K562 (cell line): ENCODE results near the gene FAM43B. TPM values are rescaled to one million over a fixed set of nuclear protein-coding genes. Genes with fewer than 3 reads are reported as not detected.

Experiments
- CBFA2T3 ChIP-seq: fragments of 450-650 bp; IDR thresholded peaks from 2 replicates; pipeline ENCODE4 v1.6.1; 2017
- CHAMP1 ChIP-seq: fragments of 450-650 bp; IDR thresholded peaks from 2 replicates; pipeline ENCODE4 v1.6.1; 2016; ENCODE audit warnings: mild to moderate bottlenecking
- FOS ChIP-seq: IDR thresholded peaks from 3 replicates; pipeline ENCODE4 v1.6.1; 2011; ENCODE audit not compliant: insufficient read length; ENCODE audit errors: extremely low read depth
- JUN ChIP-seq, 2 experiments: sonication (generic) in 1 of 2; formaldehyde crosslinking in 1 of 2; IDR thresholded peaks; 2 replicates each; pipeline versions ENCODE4 v1.6.1 to v1.8.0; 2012 to 2022; ENCODE audit warnings: borderline replicate concordance in 2 of 2, mild to moderate bottlenecking in 2 of 2, improper control_type of control experiment in 1 of 2, low read depth in 1 of 2, low read length in 1 of 2, missing genetic modification reagents in 1 of 2
- KLF13 ChIP-seq: fragments of 450-650 bp; IDR thresholded peaks from 2 replicates; pipeline ENCODE4 v1.6.1; 2016; ENCODE audit warnings: missing genetic modification characterization, low read depth, mild to moderate bottlenecking, missing compliant biosample characterization, moderate library complexity, borderline replicate concordance
- MCM7 ChIP-seq, 2 experiments: fragments of 450-650 bp; IDR thresholded peaks; 2 replicates each; pipeline ENCODE4 v1.6.1; 2016 to 2018
- MEIS2 ChIP-seq: fragments of 450-650 bp; IDR thresholded peaks from 2 replicates; pipeline ENCODE4 v1.6.1; 2014; ENCODE audit warnings: mild to moderate bottlenecking; ENCODE audit not compliant: partially characterized antibody
- ZC3H8 ChIP-seq: fragments of 450-650 bp; IDR thresholded peaks from 2 replicates; pipeline ENCODE4 v1.6.1; 2017
- ZNF140 ChIP-seq: fragments of 250-450 bp; sonication (Bioruptor Pico); IDR thresholded peaks from 2 replicates; pipeline ENCODE4 v1.8.0; 2021; ENCODE audit warnings: moderate library complexity, mild to moderate bottlenecking, inconsistent platforms
- ZNF583 ChIP-seq: fragments of 250-450 bp; sonication (Bioruptor Pico); IDR thresholded peaks from 2 replicates; pipeline ENCODE4 v1.4.0; 2020
- ZNF589 ChIP-seq: fragments of 200-800 bp; sonication (Bioruptor generic); IDR thresholded peaks from 2 replicates; pipeline ENCODE4 v1.6.1; 2016; ENCODE audit warnings: low read depth, missing genetic modification characterization, missing compliant biosample characterization
- ZNF717 ChIP-seq: fragments of 250-450 bp; sonication (Bioruptor Pico); IDR thresholded peaks from 2 replicates; pipeline ENCODE4 v1.5.0; 2021
- polyA plus RNA-seq, 8 experiments: library from polyadenylated mRNA; depleted of rRNA in 4 of 8; stranded (reverse) in 5 of 8; unstranded in 3 of 8; fragments of >200 nt; fragmentation: Nextera tagmentation in 2 of 8; fragmentation: Illumina TruSeq in 1 of 8; extraction: Ambion mirVana in 2 of 8; extraction: Trizol in 1 of 8; gene quantifications; 2 replicates each; pipeline versions ENCODE4 v1.2.1 to v1.2.3, GENCODE V29; 2011 to 2014; ENCODE audit warnings: inconsistent platforms in 1 of 8, missing spikeins in 1 of 8
- total RNA-seq, 7 experiments: library from RNA; depleted of rRNA in 6 of 7; stranded (reverse); fragments of >200 nt in 6 of 7; fragmentation: Illumina TruSeq in 2 of 7; extraction: Trizol in 2 of 7; gene quantifications; 2 replicates each; pipeline versions ENCODE4 v1.2.1 to v1.2.3, GENCODE V29; 2011 to 2021; ENCODE audit warnings: low replicate concordance in 1 of 7
- TF ChIP-seq, protein P1 (sequence below): IDR thresholded peaks from 2 replicates; pipeline ENCODE4 v1.6.1; 2011; ENCODE audit not compliant: insufficient read length; ENCODE audit errors: extremely low read depth
- TF ChIP-seq, protein P2 (sequence below): fragments of 250-450 bp; sonication (Bioruptor Pico); IDR thresholded peaks from 2 replicates; pipeline ENCODE4 v1.4.0; 2020; ENCODE audit warnings: mild to moderate bottlenecking
- TF ChIP-seq, protein P3 (sequence below): sonication (generic); formaldehyde crosslinking; IDR thresholded peaks from 2 replicates; pipeline ENCODE4 v1.9.0; 2022; ENCODE audit warnings: mild to moderate bottlenecking, missing genetic modification reagents

Gene FAM43B
- total and polyA plus RNA-seq, 9 of the 15 experiments (the other 6 are each of a cell fraction or from before 2014, with no cell fraction given) = not detected

- TF ChIP-seq CBFA2T3 (no peak), KLF13 (no peak), ZNF717 (CRISPR knock-in tag) (no peak), ZNF140 (CRISPR knock-in tag) (no peak), ZNF589 (CRISPR knock-in tag) (no peak), JUN (IDR thresholded peaks at IDR 0.05; ENCODE audit: borderline replicate concordance, low read depth, low read length) (peak; percentile 69; the same call in 1 of the 2 replicates), JUN (CRISPR knock-in tag; IDR thresholded peaks at IDR 0.05; ENCODE audit: borderline replicate concordance) (no peak), MEIS2 (peak; percentile 28), ZC3H8 (no peak), MCM7 (IDR thresholded peaks at IDR 0.05) (no peak), ZNF583 (CRISPR knock-in tag) (no peak), FOS (no peak), CHAMP1 (no peak)
- TF ChIP-seq, protein P1, sequence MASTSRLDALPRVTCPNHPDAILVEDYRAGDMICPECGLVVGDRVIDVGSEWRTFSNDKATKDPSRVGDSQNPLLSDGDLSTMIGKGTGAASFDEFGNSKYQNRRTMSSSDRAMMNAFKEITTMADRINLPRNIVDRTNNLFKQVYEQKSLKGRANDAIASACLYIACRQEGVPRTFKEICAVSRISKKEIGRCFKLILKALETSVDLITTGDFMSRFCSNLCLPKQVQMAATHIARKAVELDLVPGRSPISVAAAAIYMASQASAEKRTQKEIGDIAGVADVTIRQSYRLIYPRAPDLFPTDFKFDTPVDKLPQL = no peak
- TF ChIP-seq, protein P2, sequence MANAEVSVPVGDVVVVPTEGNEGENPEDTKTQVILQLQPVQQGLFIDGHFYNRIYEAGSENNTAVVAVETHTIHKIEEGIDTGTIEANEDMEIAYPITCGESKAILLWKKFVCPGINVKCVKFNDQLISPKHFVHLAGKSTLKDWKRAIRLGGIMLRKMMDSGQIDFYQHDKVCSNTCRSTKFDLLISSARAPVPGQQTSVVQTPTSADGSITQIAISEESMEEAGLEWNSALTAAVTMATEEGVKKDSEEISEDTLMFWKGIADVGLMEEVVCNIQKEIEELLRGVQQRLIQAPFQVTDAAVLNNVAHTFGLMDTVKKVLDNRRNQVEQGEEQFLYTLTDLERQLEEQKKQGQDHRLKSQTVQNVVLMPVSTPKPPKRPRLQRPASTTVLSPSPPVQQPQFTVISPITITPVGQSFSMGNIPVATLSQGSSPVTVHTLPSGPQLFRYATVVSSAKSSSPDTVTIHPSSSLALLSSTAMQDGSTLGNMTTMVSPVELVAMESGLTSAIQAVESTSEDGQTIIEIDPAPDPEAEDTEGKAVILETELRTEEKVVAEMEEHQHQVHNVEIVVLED (CRISPR knock-in tag) = no peak
- TF ChIP-seq, protein P3, sequence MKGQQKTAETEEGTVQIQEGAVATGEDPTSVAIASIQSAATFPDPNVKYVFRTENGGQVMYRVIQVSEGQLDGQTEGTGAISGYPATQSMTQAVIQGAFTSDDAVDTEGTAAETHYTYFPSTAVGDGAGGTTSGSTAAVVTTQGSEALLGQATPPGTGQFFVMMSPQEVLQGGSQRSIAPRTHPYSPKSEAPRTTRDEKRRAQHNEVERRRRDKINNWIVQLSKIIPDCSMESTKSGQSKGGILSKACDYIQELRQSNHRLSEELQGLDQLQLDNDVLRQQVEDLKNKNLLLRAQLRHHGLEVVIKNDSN (CRISPR knock-in tag) = no peak
Observed at GRCh38 chr1:20587661-20588053, 35.3 kb downstream of the FAM43B start (continued).
